Endometrial microvascular endothelial cells (primary cell): Measurements from ENCODE around the gene LCMT1. TPM values are rescaled to one million over a fixed set of nuclear protein-coding genes. Genes with fewer than 3 reads are reported as not detected.
"Not testable (repeated sequence)": the region's sequence is repeated elsewhere in the genome, so short reads cannot be mapped to it uniquely, and the experiment has no call there.

ENCODE experiments used
- in situ Hi-C: cut with HindIII; loops from 2 replicates; pipeline ENCODE4 v1.10.0; 2017; ENCODE audit warnings: low sequenced_read_pairs, low pct_unique_long_range_greater_than_20kb; ENCODE audit errors: inconsistent ontology term
- total RNA-seq: library from RNA; depleted of rRNA; stranded (reverse); fragments of >200 nt; gene quantifications from one replicate; pipeline ENCODE4 v1.2.3, GENCODE V29; 2015; ENCODE audit errors: inconsistent ontology term

LCMT1 gene
- total RNA-seq = 40.3 TPM

GRCh38 chr16:25111403-25112166 is at the start of gene LCMT1:
LCMT1 (plus strand) TSS chr16:25111742; CDS start chr16:25111884, 142 bp downstream.
- in situ Hi-C loops = no loop called here

GRCh38 chr16:25063102-25063501 is 48.4 kb upstream of the LCMT1 start:
- in situ Hi-C loops = no loop called here

- in situ Hi-C loops = no loop called here
Observed at GRCh38 chr16:25063865-25064264, 47.7 kb upstream of the LCMT1 start.

- in situ Hi-C loops = not testable (repeated sequence)
Observed at GRCh38 chr16:25064281-25064680, 47.3 kb upstream of the LCMT1 start.

GRCh38 chr16:25064937-25065336 is 46.6 kb upstream of the LCMT1 start:
- in situ Hi-C loops = no loop called here

GRCh38 chr16:25065899-25066298 is 45.6 kb upstream of the LCMT1 start:
- in situ Hi-C loops = no loop called here

- in situ Hi-C loops = no loop called here
Observed at GRCh38 chr16:25066426-25066746, 45.2 kb upstream of the LCMT1 start.

- in situ Hi-C loops = no loop called here
Observed at GRCh38 chr16:25066747-25067631, 44.6 kb upstream of the LCMT1 start.

- in situ Hi-C loops = no loop called here
Observed at GRCh38 chr16:25073854-25074253, 37.7 kb upstream of the LCMT1 start.

GRCh38 chr16:25078386-25078978 is 33.1 kb upstream of the LCMT1 start:
- in situ Hi-C loops = no loop called here

GRCh38 chr16:25079637-25080378 is 31.7 kb upstream of the LCMT1 start:
- in situ Hi-C loops = loop anchor here (10.0 kb wide), 1 partner anchor 125 kb away; no protein-coding TSS in a partner anchor

GRCh38 chr16:25080420-25081131 is 31.0 kb upstream of the LCMT1 start:
- in situ Hi-C loops = loop anchor here (10.0 kb wide), 1 partner anchor 126 kb away; no protein-coding TSS in a partner anchor

- in situ Hi-C loops = loop anchor here (10.0 kb wide), 1 partner anchor 127 kb away; no protein-coding TSS in a partner anchor
Observed at GRCh38 chr16:25081702-25082101, 29.8 kb upstream of the LCMT1 start.

GRCh38 chr16:25083065-25083464 is 28.5 kb upstream of the LCMT1 start:
- in situ Hi-C loops = loop anchor here (10.0 kb wide), 1 partner anchor 128 kb away; no protein-coding TSS in a partner anchor

GRCh38 chr16:25083701-25084100 is 27.8 kb upstream of the LCMT1 start:
- in situ Hi-C loops = loop anchor here (10.0 kb wide), 1 partner anchor 129 kb away; no protein-coding TSS in a partner anchor

GRCh38 chr16:25084797-25085196 is 26.7 kb upstream of the LCMT1 start:
- in situ Hi-C loops = loop anchor here (10.0 kb wide), 1 partner anchor 130 kb away; no protein-coding TSS in a partner anchor

- in situ Hi-C loops = loop anchor here (10.0 kb wide), 1 partner anchor 133 kb away; no protein-coding TSS in a partner anchor
Observed at GRCh38 chr16:25087761-25088160, 23.8 kb upstream of the LCMT1 start.

GRCh38 chr16:25089351-25089750 is 22.2 kb upstream of the LCMT1 start:
- in situ Hi-C loops = loop anchor here (10.0 kb wide), 1 partner anchor 135 kb away; no protein-coding TSS in a partner anchor
